HS-27A (cell line): ENCODE measurements around the gene MAGI1.
A peak's percentile ranks its signal among the peaks of the same experiment; 100 is the strongest.

Experiments used
- DNase-seq: peaks from one replicate; pipeline ENCODE4 v3.0.0-alpha.2; 2012; ENCODE audit warnings: low read depth, missing footprints

Gene MAGI1

GRCh38 chr3:65795166-65795565, 243.6 kb downstream of the MAGI1 start:
- DNase-seq = no peak

GRCh38 chr3:65793495-65794200, 245.1 kb downstream of the MAGI1 start:
- DNase-seq = no peak

- no peak for DNase-seq
These were observed 250.3 kb downstream of the MAGI1 start for GRCh38 chr3:65788461-65788860.

- no peak for DNase-seq
These were observed 250.9 kb downstream of the MAGI1 start for GRCh38 chr3:65787827-65788226.

GRCh38 chr3:65787340-65787739, 251.4 kb downstream of the MAGI1 start:
- no peak for DNase-seq

GRCh38 chr3:65786890-65787289, 251.8 kb downstream of the MAGI1 start:
- no peak for DNase-seq

GRCh38 chr3:65785065-65785645, 253.6 kb downstream of the MAGI1 start:
- DNase-seq = peak; percentile 41

DNA sequence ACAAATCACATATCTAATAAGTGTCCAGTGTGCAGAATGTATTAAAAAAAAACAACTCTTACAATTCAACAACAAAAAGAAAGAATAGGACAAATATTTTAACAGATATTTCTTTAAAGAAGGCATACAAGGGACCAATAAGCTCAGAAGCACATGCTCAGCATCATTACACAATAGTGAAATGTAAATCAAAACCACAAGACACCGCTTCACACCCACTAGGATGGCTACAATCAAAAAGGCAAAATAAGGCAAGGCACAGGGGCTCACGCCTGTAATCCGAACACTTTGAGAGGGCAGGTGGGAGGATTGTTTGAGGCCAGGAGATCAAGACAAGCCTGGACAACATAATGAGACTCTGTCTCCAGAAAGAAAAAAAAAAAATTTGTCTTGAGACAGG, 255.6 kb downstream of the MAGI1 start:
- DNase-seq = no peak

GRCh38 chr3:65781594-65781993, 257.1 kb downstream of the MAGI1 start:
- no peak for DNase-seq

- no peak for DNase-seq
These were observed 259.3 kb downstream of the MAGI1 start for GRCh38 chr3:65779390-65779789.

- DNase-seq = no peak
These were observed 259.8 kb downstream of the MAGI1 start for GRCh38 chr3:65778968-65779367.

DNA sequence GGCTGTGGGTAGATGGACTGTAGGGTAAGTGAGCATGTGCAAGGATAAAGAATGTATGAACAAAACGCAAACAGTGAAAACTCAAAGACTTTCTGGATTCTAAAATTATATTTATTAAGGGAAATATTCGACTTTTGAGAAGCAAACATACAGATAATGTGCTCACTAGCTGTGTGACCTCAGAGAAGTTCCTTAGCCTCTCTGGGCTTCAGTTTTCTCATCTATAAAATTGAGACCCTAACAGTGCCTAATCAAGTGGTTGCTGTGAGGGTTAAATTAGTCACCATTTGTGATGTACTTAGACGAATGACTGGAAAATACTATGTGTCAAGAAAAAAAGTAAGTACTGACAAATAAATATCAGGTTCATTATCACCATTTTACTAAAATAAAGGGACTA, 261.7 kb downstream of the MAGI1 start:
- no peak for DNase-seq

- no peak for DNase-seq
These were observed 262.2 kb downstream of the MAGI1 start for GRCh38 chr3:65776494-65776893.

DNA sequence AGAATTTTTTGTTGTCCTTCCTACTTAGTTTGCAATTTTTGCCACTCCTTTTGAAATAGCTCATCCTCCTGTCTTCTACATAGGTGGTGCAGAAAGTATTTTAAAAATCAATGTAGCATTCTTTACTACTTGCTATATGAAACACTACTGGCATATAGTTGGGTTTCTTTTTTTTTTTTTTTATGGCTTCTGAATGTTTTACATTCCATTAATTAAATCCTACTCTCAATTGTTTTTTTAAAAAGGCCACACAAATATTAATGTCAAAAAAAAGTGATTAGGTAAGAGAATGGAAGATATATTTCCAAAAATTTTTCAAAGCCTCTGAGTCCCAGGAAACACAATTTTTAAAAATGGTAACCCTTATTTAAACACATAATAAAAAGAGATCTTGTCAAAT, 262.6 kb downstream of the MAGI1 start:
- no peak for DNase-seq

- no peak for DNase-seq
These were observed 266.0 kb downstream of the MAGI1 start for GRCh38 chr3:65772758-65773157.

GRCh38 chr3:65767551-65767950, 271.2 kb downstream of the MAGI1 start:
- DNase-seq = no peak

DNA sequence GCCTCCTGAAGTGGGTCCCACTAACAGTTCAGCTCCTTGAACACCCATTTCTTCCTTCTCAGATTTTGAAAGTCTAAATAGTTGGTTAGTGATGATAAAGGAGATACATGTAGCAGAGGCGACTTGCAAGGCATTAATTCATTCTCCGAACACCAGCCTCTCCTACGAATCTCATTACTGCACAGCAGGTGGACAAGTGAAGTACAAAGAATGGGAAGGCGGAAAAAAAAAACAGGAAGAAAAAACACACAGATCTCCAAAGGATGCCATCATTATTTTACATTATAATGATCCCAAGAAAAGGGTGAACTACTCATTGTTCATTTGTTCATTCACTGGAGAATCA, 276.5 kb downstream of the MAGI1 start:
- DNase-seq = no peak

DNA sequence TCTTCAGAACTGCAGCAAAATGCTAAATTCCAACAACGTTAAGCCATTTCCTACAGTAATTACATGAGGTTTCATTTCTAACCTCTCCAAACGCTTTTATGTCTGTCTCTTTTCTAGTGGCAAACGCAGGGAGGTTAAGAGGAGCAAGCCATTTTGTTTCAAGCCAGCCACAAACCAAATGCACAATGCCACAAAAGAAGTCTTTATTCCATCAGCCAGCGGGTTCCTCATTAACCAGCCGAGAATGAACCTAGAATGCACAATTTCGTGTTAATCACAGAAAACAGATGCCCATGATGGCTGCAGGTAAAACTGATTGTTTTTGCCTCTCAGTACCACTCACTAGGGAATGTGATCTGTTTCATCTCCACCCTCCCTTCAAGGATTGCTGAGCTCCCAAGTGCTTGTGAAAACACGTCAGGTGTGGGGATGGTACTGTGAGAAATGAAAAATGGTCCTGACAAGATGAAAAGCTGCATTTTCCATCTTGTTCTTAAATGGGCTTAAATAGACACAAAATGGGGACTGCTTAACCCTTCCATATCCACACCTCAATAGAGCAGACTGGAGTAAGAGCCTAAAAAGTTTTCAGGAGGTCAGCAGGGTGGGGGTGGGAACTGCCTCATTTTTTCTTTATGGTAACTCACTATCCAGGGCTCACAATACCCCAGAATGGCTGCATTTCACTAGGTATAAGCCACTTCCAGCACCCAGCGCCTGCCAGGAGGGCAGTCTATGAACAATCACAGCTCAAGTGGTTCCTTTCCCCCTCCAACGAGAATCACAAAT, 277.1 kb downstream of the MAGI1 start:
- DNase-seq = no peak

- DNase-seq = no peak
These were observed 279.7 kb downstream of the MAGI1 start for GRCh38 chr3:65758876-65759598.

DNA sequence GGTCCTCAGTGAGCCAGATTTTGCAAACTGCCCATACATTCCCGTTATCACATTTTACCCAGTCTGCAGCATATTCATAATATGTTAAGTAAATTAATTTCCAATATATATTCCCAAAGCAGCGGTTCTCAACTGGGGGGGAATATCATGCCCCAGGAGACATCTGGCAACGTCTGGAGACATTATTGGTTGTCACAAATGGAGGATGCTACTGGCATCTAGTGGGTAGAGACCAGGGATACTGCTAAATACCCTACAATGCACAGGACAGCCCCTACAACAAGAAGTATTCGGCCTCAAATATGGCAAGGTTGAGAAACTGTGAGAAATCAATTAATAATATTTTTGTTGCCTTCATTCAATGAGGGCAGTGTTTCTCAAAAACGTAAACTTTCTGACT, 280.3 kb downstream of the MAGI1 start:
- no peak for DNase-seq

DNA sequence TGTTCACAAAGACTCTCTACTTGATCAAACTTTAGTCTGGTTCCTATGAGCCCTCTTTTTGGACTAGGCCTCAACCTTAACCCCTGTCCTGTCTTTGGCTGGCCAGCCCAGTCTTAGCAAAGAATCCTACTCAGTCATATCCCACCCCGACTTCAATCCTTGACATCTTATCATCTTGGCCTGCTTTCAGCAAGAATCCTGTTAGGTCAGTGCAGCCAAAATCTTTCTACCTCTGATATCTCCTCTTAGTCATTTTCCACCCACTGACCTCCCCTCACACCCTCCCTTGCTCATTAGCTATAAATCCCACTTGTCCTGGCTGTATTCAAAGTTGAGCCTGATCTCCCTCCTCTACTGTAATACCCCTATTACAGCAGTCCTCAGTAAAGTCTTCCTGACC, 286.1 kb downstream of the MAGI1 start:
- DNase-seq = no peak

DNA sequence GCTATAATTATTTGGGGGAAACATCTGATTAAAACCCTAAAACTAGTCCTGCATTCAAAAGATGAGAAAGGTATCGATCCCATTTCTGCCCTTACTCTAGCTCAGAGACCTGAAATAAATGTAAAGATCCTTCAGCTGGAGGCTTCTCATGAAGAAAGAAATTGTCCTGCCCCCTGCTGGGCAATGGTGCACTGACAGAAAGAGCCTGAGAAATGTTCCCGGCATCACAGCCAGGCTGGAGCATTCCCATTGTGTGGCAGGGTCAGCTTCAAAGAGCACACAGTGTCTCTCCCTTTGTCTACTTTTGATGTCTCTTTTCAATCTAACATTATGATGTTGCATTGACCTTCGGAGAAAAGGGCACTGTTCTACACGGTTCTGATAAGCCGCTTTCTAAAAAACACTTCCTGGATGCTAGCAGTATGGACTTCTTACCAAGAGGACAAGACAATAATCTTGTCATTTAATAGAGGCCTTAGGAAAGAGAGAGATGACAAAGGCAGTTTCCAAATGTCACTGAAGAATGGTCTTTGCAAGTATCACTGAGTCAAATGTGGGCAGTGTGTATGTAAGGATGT, 287.5 kb downstream of the MAGI1 start:
- no peak for DNase-seq
